Sciatic nerve (tissue), 2 donors: ENCODE data around the gene ATP10D. TPM values are rescaled to one million over a fixed set of nuclear protein-coding genes. Genes with fewer than 3 reads are reported as not detected.
"Not testable (repeated sequence)": the region's sequence is repeated elsewhere in the genome, so short reads cannot be mapped to it uniquely, and the experiment has no call there.

ENCODE experiments used
- ATAC-seq: fragments of 200-7000 bp; cut with Tn5 transposase; one replicate; pipeline ENCODE4 v1.9.1; 2020; ENCODE audit warnings: mild to moderate bottlenecking, moderate library complexity
- DNase-seq: peaks from one replicate; pipeline ENCODE4 v3.0.0-alpha.2; 2020; ENCODE audit warnings: low spot score
- intact Hi-C: fragments of 100-400 bp; cut with DNase I; formaldehyde crosslinking; loops from one replicate; pipeline ENCODE4 v1.14.2; 2022
- total RNA-seq: library from RNA; stranded (reverse); fragmentation: NEBNext Ultra II Directional; extraction: Animal tissue kit (Norgen Biotek cat#: 25700); gene quantifications from one replicate; pipeline ENCODE4 v1.2.1, GENCODE V29; 2021
- donor health status: DM: no; HTN: no; CAD: no.
- donor health status: DM: no; HTN: no; CAD: no.

The ATP10D gene
- total RNA-seq, 1 donor from 2014 or later = 35.9 TPM

- intact Hi-C loops = no loop called here
- DNase-seq = no peak
- ATAC-seq = peak; percentile 2
Observed at GRCh38 chr4:47485768-47486167, 693 bp downstream of the ATP10D start.

DNA sequence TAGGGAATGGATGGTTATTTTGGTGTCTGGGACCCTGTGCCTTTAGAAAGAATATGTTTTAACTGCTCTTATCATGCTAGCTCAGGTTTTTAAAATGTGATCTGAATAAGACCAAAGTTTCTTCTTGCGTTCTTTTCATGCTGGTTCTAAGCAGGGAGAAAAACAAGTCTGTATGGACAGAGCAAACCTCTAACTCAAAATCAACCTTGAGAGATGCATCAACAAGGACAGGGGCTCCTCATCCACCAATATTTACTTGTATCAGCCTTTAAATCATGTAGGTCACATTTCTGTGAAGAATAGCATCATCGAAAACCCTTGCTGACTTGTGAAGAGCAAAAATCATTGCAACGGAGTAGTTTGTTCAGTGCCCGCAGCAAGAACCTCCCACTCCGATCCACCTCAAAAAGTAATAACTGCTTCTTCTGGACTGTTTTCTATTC, 1.2 kb downstream of the ATP10D start:
- no peak for DNase-seq
- ATAC-seq = no peak
- intact Hi-C loops = no loop called here

DNA sequence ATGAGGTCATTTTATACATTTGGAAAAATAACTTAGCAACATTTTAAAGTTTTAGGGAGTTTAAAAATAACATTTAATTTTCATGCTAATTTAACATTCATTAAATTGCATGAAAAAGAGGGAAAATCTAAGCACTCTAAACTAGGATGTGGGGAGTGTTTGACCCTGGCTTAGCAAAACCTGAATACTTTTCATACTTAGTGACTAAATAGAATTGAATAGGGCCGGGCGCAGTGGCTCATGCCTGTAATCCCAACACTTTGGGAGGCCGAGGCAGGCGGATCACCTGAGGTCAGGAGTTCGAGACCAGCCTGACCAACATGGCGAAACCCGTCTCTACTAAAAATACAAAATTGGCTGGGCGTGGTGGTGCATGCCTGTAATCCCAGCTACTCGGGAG, 1.7 kb downstream of the ATP10D start:
- intact Hi-C loops, DNase-seq, ATAC-seq: not testable (repeated sequence)

DNA sequence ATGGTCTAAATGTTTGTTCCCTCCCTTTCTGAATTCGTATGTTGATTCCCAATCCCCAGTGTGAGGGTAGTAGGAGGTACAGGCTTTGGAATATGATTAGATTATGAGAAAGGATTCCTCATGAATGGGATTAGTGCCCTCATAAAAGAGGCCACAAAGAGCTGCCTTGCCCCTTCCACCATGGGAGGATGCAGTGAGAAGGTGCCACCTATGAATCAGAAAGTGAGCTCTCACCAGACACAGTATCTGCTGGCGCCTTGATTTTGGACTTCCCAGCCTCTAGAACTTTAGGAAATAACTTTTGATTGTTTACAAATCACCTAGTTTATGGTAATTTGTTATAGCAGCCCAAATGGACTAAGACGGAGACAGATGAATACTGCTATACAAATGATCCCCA, 3.6 kb downstream of the ATP10D start:
- intact Hi-C loops = no loop called here
- ATAC-seq = no peak

DNA sequence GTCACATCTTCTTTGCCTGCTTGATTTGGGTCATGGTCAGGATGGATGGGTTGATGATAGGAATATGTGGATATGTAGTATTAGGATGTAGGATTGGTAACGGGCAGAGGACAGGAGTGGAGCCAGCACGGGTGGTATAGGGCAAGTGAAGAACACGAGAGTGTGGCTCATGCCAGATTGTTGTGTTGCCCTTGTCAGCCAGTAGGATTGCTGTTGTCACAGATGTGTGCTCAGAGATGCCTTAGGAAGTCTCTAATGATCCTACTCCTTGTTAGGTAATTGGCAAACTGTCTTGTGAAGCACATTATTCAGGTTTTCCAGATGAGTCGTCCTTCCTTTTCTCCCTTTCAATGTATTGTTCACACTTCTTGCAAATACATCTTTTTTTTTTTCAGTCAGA, 5.5 kb downstream of the ATP10D start:
- ATAC-seq (no peak), DNase-seq (no peak)
- intact Hi-C loops = no loop called here

More for the DNA sequence above, 3.6 kb downstream of the ATP10D start:
- no peak for DNase-seq

GRCh38 chr4:47493238-47494123, 8.4 kb downstream of the ATP10D start:
- ATAC-seq (no peak), DNase-seq (no peak)
- intact Hi-C loops = no loop called here

DNA sequence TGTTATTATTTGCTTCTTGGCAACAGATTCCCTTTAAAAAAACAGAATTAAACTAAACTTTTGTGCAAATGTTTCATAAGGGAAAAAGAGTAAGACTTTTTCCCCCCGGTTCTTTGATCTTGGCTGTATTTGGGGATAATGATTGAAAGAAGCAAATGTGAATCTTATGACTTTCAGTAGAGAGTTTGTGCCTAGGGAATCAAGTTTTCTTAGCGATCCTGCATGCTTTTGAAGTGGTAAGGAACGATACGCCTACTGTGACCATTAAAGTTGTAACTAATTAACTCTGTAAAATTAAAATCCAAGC, 9.0 kb downstream of the ATP10D start:
- DNase-seq (no peak), ATAC-seq (no peak)
- intact Hi-C loops = no loop called here

DNA sequence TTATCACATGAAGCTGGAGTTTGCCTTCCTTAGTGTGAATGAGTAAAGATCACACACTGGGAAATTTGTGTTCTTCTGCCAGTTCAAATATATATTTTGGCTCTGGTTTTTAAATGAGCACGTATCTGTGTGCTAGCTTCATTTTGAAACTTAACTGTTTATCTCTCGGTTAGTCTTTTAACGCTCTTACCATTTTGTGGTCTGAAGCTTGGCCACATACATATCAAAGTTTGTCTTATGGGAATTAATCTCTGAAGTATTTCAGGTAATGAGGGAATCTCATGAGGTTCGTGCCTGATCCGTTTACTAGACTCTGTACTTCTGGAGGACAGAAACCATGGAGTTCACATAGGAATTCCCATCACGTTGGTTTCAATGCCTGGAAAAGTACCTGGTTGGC, 13.8 kb downstream of the ATP10D start:
- intact Hi-C loops = no loop called here
- ATAC-seq (no peak), DNase-seq (no peak)

DNA sequence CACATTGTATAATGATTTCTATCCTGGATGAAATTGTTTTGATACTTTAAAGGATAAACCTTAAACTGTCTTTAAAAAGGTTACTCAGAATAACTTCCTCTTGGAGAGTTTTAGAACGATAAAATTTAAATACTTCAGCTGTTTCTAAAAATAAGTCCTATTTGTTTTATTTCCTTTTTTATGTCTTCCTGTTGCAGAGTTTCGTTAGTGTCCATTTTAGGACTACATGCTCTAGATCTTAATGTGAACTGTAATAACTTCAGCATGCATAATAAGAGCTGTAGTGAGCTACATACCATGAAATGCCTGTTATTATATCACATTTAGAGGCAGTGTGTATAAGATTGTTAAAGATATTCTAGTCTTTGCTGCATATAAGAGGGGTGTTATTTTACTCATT, 14.6 kb downstream of the ATP10D start:
- no peak for DNase-seq
- no peak for ATAC-seq
- intact Hi-C loops = no loop called here

GRCh38 chr4:47500776-47501175, 15.7 kb downstream of the ATP10D start:
- no peak for ATAC-seq
- intact Hi-C loops = no loop called here
- no peak for DNase-seq

- ATAC-seq = no peak
- intact Hi-C loops = no loop called here
- DNase-seq = no peak
Observed at GRCh38 chr4:47505147-47505546, 20.1 kb downstream of the ATP10D start.

GRCh38 chr4:47505666-47506065, 20.6 kb downstream of the ATP10D start:
- no peak for ATAC-seq
- intact Hi-C loops = no loop called here
- DNase-seq = no peak

DNA sequence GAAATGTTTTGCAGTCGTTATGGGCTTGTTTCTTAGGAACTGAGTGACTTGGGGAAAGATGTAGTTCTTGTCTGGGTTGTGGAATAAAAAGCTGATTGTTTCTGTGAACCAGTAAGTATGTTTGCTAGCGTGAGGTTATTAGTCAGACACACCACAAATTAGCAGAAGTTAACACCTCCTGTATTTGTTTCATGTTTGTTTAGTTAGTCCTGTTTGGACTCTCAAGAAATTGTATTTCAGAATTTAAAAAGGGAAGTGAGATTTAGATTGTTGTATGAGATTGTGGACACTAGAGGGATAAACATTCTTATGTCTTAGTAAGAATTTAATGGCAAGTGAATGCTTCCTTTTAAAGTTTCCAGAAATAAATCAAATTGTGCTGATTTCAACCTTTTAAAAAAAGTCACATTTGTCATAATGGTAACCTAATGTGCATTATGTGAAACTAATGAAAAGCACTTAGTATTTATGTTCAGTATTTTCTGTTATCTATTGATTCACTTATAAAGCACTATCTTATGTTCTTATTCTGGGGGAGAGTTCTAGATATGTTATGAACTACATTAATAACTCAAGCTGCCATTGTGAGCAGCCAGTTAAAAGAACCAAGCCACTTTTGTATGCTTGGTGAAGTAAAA, 25.6 kb downstream of the ATP10D start:
- ATAC-seq (peak; percentile 57), DNase-seq (no peak)
- intact Hi-C loops = no loop called here

GRCh38 chr4:47513461-47513860, 28.4 kb downstream of the ATP10D start:
- intact Hi-C loops = no loop called here
- ATAC-seq (no peak), DNase-seq (no peak)

DNA sequence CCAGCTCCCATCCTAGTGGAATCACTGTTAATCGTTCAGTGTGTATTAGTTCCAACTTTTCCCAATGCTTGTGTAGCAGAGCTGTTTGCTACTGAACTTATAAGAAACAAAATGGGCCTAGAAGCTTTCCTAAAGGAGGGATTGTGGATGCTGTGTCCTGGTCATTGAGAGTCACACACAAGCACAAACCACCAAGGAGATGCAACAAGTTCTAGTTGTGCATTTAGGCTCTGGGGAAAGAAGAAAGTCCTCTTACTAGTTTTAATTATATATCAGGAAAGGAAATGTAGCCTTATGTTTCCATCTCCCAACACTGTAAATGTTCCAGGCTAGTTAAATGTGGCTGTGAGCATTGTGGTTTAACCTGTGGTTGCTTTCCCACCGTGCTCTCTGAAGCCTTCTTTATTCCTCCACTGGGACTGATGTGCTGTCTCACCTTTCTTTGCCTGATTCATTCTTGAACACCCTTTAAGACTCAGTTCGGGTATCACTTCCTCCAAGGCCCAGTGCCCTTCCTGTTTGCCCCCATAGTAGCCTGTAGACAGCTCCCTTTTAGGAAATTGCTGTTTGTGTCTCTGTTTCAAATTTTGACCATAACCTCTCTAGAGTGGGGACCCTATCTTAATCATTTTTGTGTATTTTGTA, 34.3 kb downstream of the ATP10D start:
- ATAC-seq (no peak), DNase-seq (no peak)
- intact Hi-C loops = no loop called here

DNA sequence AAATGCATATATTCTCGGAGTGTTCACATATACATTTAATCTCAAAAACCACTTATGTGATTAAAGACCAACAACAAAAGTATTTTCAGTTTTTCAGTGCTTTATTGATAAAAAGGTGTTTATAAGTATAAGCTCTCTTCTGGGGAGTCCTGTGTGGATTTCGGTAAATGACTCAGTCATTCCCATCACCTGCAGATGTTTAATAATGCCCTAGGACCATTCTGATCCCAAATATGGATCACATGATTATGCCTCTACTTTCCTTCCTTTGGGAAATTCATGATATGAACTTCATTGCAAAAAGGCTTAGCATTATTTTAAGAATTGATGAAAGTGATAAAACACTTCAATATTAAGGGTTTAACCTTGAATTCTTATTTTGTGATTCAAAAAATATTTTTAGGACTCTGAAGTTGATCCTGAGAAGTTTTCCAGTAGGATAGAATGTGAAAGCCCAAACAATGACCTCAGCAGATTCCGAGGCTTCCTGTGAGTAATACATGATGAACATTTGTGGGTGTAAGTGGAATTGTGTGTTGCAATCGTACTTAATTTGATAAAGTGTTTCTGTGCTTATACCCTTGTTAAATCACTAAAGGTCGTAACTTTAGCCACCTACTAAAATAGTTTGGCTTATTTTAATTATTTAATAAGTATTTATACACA, 40.2 kb downstream of the ATP10D start:
- peak; percentile 94 for ATAC-seq
- DNase-seq = no peak
- intact Hi-C loops = no loop called here

GRCh38 chr4:47526281-47526680, 41.2 kb downstream of the ATP10D start:
- intact Hi-C loops = no loop called here
- no peak for ATAC-seq

GRCh38 chr4:47528646-47529045, 43.6 kb downstream of the ATP10D start:
- ATAC-seq, DNase-seq, intact Hi-C loops: not testable (repeated sequence)

More at GRCh38 chr4:47526281-47526680, 41.2 kb downstream of the ATP10D start:
- no peak for DNase-seq

- no peak for ATAC-seq
- intact Hi-C loops = no loop called here
- no peak for DNase-seq
Observed at GRCh38 chr4:47530801-47531200, 45.7 kb downstream of the ATP10D start.
